Muscle of arm (tissue), 12 donors: ENCODE measurements around the gene ABCA3. TPM values are rescaled to one million over a fixed set of nuclear protein-coding genes. Genes with fewer than 3 reads are reported as not detected.
"Not testable (repeated sequence)": the region's sequence is repeated elsewhere in the genome, so short reads cannot be mapped to it uniquely, and the experiment has no call there.

Experiments
- DNase-seq: peaks from one replicate; pipeline ENCODE4 v3.0.0-alpha.2; 2013
- polyA plus RNA-seq, 12 donors: library from polyadenylated mRNA; unstranded; fragments of 120-200 nt; gene quantifications; one replicate each; pipeline ENCODE4 v1.2.1, GENCODE V29; 2013; ENCODE audit not compliant: insufficient read length in 12 of 12

ABCA3 gene
- polyA plus RNA-seq, 12 donors, result 12.3 to 24.2 (median 14.4) TPM; not detected in 1

GRCh38 chr16:2257726-2258125, 82.8 kb downstream of the ABCA3 start:
- no peak for DNase-seq

GRCh38 chr16:2256531-2257140, 83.9 kb downstream of the ABCA3 start:
- no peak for DNase-seq

GRCh38 chr16:2253293-2253692, 87.2 kb downstream of the ABCA3 start:
- no peak for DNase-seq

GRCh38 chr16:2252806-2253148, 87.8 kb downstream of the ABCA3 start:
- no peak for DNase-seq

- DNase-seq, result peak; percentile 92
These were observed 89.0 kb downstream of the ABCA3 start, which contains the start of gene ECI1 for GRCh38 chr16:2251296-2252111. ECI1 (minus strand) TSS chr16:2251587; CDS start chr16:2251566, 21 bp downstream.

GRCh38 chr16:2250652-2251295, 89.8 kb downstream of the ABCA3 start:
- no peak for DNase-seq

GRCh38 chr16:2246301-2246885, 94.1 kb downstream of the ABCA3 start:
- DNase-seq, result no peak

- DNase-seq, result no peak
These were observed 95.4 kb downstream of the ABCA3 start for GRCh38 chr16:2244926-2245795.

GRCh38 chr16:2244301-2244700, 96.2 kb downstream of the ABCA3 start:
- no peak for DNase-seq

- no peak for DNase-seq
These were observed 96.7 kb downstream of the ABCA3 start for GRCh38 chr16:2243781-2244180.

- DNase-seq, result no peak
These were observed 97.4 kb downstream of the ABCA3 start for GRCh38 chr16:2243031-2243528.

- no peak for DNase-seq
These were observed 97.9 kb downstream of the ABCA3 start for GRCh38 chr16:2242598-2242997.

GRCh38 chr16:2240331-2240730, 100.2 kb downstream of the ABCA3 start:
- not testable (repeated sequence) for DNase-seq

GRCh38 chr16:2238838-2239675, 101.5 kb downstream of the ABCA3 start:
- no peak for DNase-seq

- DNase-seq, result no peak
These were observed 102.2 kb downstream of the ABCA3 start for GRCh38 chr16:2238150-2238837.

GRCh38 chr16:2237493-2238149, 102.9 kb downstream of the ABCA3 start:
- DNase-seq, result no peak

- DNase-seq, result no peak
These were observed 103.4 kb downstream of the ABCA3 start for GRCh38 chr16:2237102-2237482.

GRCh38 chr16:2236337-2237101, 104.0 kb downstream of the ABCA3 start, which contains the start of gene DNASE1L2:
DNASE1L2 (plus strand) TSS chr16:2236444; CDS start chr16:2236817, 373 bp downstream.
- no peak for DNase-seq
